ENCODE results near the gene ITGB1BP1.

ITGB1BP1 gene

DNA sequence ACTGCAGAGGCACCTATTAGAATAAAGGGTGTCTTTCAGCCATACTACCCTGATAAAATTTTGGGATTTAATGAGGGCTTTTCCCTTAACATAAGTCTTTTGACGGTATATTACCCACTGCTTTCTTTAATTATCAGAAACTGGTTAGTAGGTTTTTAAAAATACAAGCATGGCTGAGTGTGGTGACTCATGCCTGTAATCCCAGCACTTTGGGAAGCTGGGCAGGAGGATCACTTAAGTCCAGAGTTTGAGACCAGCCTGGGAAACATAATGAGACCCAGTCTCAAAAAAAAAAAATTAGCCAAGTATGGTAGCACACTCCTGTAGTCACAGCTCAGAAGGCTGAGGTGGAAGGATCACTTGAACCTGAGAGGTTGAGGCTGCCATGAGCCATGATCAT lies 16.2 kb upstream of the ITGB1BP1 start:
- Histone ChIP-seq H3K4me1 (peaks cover 0 to 10% (median 5%) of the 10 kb centered on the region in 10 experiments; a peak in 12 of 20 replicates), H3K27me3 (no peaks in the 10 kb centered on the region), H3K36me3 (peaks cover 90 to 100% (median 99%) of the 10 kb centered on the region in 11 experiments), H3K27ac (no peak overlapping the region), H3K9me3 (replicated peaks in 1 of 11) (peaks cover 0 to 6% (median 0%) of the 10 kb centered on the region in 11 experiments; a peak in 1 of 22 replicates), H3K9ac (no peak overlapping the region), H3K4me3 (no peak overlapping the region), H3K4me2 (no peak overlapping the region), H4K20me1 (no peaks in the 10 kb centered on the region)
- TF ChIP-seq Cebpa-rat (IDR thresholded peaks at IDR 0.05), result no peak

DNA sequence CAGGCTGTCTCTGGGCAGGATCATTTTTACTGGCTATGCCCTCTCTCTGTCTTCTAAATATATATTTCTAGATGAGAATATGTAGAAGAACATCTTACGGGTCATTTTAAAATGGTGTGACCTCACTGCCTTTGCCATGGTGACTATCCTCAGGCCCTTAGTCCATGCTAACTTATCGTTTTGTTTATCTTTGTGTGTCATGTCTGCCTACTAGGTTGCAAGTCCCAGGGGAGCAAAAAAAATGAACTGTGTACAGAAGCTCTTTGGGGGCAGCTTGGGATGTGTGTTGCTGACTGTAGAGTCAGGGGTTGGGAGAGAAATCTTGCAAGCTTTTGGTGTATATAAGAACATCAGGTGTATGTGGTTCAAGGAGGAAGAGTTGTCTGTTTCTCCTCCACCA lies 11.2 kb upstream of the ITGB1BP1 start:
- Histone ChIP-seq H3K36me3 (peaks cover 96 to 100% (median 100%) of the 10 kb centered on the region in 11 experiments), H3K4me3 (no peak overlapping the region), H4K20me1 (no peaks in the 10 kb centered on the region), H3K9me3 (replicated peaks in 1 of 11) (peaks cover 0 to 6% (median 0%) of the 10 kb centered on the region in 11 experiments; a peak in 1 of 22 replicates), H3K4me2 (peak overlapping the region in 6 of 11 experiments; percentile 6 to 69 (median 52); a peak in 9 of 22 replicates), H3K9ac (peak overlapping the region in 1 of 11 experiments; percentile 28; a peak in 1 of 22 replicates), H3K27me3 (no peaks in the 10 kb centered on the region), H3K4me1 (peaks cover 3 to 23% (median 17%) of the 10 kb centered on the region in 10 experiments; a peak in 17 of 20 replicates), H3K27ac (no peak overlapping the region)
- no peak for TF ChIP-seq Cebpa-rat (IDR thresholded peaks at IDR 0.05)

DNA sequence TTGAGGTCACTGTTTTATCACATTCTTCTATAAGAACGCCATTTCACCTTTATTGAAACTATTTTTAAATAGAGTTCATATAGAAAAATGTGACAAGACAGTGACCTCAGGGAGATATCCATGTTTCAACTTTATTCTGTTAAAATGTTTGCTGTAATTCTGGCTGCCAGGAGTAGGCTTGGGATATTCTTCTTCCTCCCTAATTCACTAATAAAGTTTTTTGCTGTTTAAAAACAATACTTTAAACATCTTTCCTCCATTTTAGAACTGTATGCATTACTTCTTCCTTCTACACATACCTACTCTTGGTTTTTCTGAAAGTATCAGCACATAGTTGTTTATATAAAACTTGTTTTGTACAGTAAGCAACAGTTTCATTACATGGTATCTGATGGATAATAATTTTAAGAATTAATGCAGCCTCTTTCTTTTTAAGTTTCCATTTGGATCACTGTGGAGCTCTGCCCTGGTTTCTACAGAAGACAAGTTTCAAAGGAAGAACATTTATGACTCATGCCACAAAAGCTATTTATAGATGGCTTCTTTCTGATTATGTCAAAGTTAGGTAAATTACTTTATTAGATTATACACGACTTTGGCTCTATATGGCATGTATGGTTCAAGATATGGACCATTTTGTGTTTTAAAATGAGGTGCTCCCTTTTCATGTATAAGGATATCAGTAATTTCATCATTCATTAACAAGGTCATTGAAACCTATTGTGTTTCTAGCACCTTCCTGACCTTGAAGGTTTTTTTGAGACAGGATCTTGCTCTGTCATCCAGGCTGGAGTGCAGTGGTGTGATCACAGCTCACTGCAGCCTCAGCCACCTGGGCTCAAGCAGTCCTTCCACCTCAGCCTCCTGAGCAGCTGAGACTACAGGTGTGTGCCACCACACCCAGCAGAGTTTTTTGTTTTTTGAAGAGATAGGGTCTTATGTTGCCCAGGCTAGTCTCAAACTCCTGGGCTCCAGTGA lies 7.3 kb upstream of the ITGB1BP1 start:
- TF ChIP-seq Cebpa-rat (IDR thresholded peaks at IDR 0.05), result no peak
- Histone ChIP-seq H3K27me3 (no peaks in the 10 kb centered on the region), H3K9ac (no peak overlapping the region), H3K4me3 (no peak overlapping the region), H4K20me1 (no peaks in the 10 kb centered on the region), H3K27ac (no peak overlapping the region; a peak in 1 of 22 replicates), H3K36me3 (peaks cover 68 to 90% (median 77%) of the 10 kb centered on the region in 11 experiments), H3K9me3 (replicated peaks in 1 of 11) (no peaks in the 10 kb centered on the region), H3K4me2 (peak overlapping the region in 3 of 11 experiments; percentile 13 to 37 (median 13); a peak in 3 of 22 replicates), H3K4me1 (peaks cover 9 to 29% (median 20%) of the 10 kb centered on the region in 10 experiments; a peak in 18 of 20 replicates)

DNA sequence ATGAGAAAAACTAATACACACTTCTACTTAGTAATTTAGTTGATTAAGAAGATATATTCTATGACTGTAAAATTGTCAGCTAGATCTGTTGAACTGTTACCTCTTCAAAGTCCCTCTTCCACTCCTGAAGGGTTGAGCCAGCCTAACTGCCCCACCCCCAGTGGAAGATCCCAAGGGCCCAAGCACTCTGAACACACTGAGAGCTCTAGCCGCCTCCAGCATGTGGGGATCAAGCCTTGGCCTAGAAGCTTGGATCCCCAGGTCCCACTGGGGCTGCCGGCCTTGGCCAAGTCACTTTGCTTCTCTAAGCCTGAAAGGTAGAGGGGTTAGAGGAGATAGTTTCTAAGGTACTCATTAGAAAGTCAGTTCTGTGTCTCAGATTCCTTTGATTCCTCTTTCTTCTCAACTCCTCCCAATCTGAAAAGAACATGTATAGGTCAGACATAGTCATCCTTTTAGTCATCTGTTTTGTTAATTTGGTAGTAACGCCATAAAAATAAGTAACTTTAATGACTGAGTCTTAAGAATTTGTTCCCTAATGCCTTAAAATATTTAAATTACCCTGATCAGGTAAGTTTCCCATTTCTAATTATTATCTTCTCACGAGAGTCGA lies 5.7 kb upstream of the ITGB1BP1 start:
- H3K4me2 ChIP-seq, result no peak overlapping the region
- H4K20me1 ChIP-seq, result no peaks in the 10 kb centered on the region
- no peaks in the 10 kb centered on the region for H3K27me3 ChIP-seq
- H3K27ac ChIP-seq, result no peak overlapping the region
- H3K9ac ChIP-seq, result no peak overlapping the region
- no peak for TF ChIP-seq Cebpa-rat (IDR thresholded peaks at IDR 0.05)
- H3K36me3 ChIP-seq, result peaks cover 53 to 76% (median 62%) of the 10 kb centered on the region in 11 experiments
- H3K9me3 ChIP-seq (replicated peaks in 1 of 11), result no peaks in the 10 kb centered on the region
- no peak overlapping the region for H3K4me3 ChIP-seq
- peaks cover 17 to 34% (median 27%) of the 10 kb centered on the region in 10 experiments for H3K4me1 ChIP-seq

DNA sequence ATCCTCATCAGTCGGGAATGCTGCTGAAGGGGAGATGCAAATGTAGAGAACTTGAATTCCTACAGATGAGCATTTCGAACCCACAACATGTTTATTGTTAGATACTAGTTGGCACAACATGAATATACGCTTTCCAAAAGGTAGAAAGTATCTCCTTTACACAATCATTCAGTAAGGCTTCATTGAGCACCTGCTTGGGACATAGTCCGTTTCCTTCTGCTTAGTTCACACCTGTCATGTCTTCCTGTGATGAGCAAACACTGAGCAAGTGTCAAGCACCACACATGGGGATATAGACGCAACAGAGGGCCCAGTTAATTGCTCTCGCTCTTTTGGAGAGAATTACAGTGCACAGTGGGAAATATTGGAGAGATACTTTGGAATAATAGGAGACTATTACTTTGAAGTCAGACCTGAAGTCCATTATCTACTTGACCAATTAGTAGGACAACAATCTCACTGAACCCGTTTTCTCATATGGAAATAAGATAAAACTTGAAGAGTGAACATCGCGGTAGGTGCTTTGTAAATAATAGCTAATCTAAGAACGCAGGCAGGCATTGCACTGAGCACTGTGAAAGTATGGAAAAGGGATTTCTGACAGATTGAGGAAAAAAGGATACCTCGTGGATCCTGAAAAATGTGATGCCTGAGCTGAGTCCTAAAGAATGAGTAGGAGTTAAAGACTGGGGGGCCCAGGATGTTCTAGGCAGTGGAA lies 1.3 kb upstream of the ITGB1BP1 start:
- H3K27ac ChIP-seq, result peak overlapping the region; percentile 87 to 96 (median 92); a peak in 21 of 22 replicates
- H3K27me3 ChIP-seq, result no peaks in the 10 kb centered on the region
- no peaks in the 10 kb centered on the region for H3K9me3 ChIP-seq (replicated peaks in 1 of 11)
- H3K36me3 ChIP-seq, result peaks cover 11 to 37% (median 20%) of the 10 kb centered on the region in 11 experiments
- peak overlapping the region; percentile 91 to 98 (median 94) for H3K9ac ChIP-seq
- peak overlapping the region; percentile 88 to 97 (median 94) for H3K4me2 ChIP-seq
- H3K4me1 ChIP-seq, result peaks cover 41 to 50% (median 46%) of the 10 kb centered on the region in 10 experiments
- H3K4me3 ChIP-seq, result peak overlapping the region; percentile 80 to 100 (median 88)
- H4K20me1 ChIP-seq, result peaks cover 0 to 33% (median 24%) of the 10 kb centered on the region in 11 experiments; a peak in 17 of 22 replicates
- TF ChIP-seq Cebpa-rat (IDR thresholded peaks at IDR 0.05), result no peak

DNA sequence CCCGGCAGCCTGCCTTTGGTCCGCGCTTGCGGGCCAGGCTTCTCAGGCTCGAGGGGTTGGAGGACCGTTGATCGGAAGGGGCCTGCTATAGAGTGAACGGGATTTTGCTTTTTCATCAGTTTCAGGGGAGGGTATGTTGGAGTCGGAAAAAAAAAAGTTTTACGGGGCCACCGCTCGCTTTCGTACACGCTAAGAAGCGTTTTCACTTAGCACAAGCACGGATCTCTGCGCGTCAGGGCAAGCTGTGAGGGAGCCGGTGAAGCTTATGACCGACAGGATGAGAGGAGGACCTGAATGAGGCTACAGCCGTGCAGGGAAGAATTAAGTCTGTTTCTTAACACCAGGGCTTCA lies 569 bp upstream of the ITGB1BP1 start:
- Histone ChIP-seq H3K36me3 (peaks cover 5 to 34% (median 14%) of the 10 kb centered on the region in 11 experiments), H3K4me2 (peak overlapping the region; percentile 88 to 97 (median 94)), H3K27me3 (no peaks in the 10 kb centered on the region), H3K4me1 (peaks cover 41 to 54% (median 48%) of the 10 kb centered on the region in 10 experiments), H3K9ac (peak overlapping the region; percentile 91 to 98 (median 94)), H3K9me3 (replicated peaks in 1 of 11) (no peaks in the 10 kb centered on the region), H4K20me1 (peaks cover 0 to 38% (median 31%) of the 10 kb centered on the region in 11 experiments; a peak in 17 of 22 replicates), H3K4me3 (peak overlapping the region; percentile 80 to 100 (median 88)), H3K27ac (peak overlapping the region; percentile 87 to 96 (median 92))
- no peak for TF ChIP-seq Cebpa-rat (IDR thresholded peaks at IDR 0.05)

DNA sequence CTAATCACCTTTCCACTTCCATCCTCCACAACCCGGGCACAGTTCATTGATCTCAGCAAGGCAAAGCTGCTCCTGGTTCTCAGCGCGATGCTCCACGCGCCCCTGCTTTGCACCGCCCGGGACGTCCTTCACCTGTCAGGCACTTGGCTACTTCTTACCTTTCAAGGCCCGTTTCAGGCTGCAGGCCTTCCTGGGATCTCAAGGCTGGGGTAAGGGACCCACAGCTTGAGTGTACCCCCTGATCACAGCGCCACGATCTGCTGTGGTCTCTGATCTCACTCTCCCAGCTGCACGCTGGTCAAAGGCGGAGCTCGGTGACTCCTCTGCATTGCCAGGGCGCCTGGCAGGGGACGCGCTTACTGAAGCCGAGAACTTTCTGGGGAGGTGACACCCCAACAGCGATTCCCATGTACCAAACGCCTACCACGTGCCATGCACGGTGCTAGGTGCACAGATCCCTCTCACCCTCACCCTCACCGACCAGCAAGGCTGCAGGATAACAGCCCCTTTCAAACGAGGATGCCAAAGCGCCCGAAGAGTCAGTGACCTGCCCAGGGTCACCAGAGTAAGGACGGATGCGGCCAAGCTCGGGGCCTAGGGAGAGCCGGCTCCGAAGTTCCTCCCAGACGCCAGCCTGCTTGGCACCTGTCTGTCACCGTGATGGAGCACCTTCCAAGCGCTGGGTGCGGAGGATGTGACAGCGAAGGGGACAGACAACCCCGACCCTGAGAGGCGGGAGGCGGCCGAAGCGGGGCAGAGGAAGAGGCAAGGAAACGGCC lies 818 bp downstream of the ITGB1BP1 start:
- Histone ChIP-seq H3K9me3 (replicated peaks in 1 of 11) (no peaks in the 10 kb centered on the region), H3K4me2 (peak overlapping the region; percentile 94 to 99 (median 97)), H3K36me3 (peaks cover 9 to 42% (median 19%) of the 10 kb centered on the region in 11 experiments), H3K27ac (peak overlapping the region; percentile 87 to 96 (median 92)), H3K4me1 (peaks cover 41 to 61% (median 48%) of the 10 kb centered on the region in 10 experiments), H3K27me3 (no peaks in the 10 kb centered on the region), H3K9ac (peak overlapping the region; percentile 91 to 98 (median 94)), H3K4me3 (peak overlapping the region; percentile 80 to 100 (median 88)), H4K20me1 (peaks cover 0 to 49% (median 33%) of the 10 kb centered on the region in 11 experiments; a peak in 17 of 22 replicates)
- TF ChIP-seq Cebpa-rat (IDR thresholded peaks at IDR 0.05), result no peak

DNA sequence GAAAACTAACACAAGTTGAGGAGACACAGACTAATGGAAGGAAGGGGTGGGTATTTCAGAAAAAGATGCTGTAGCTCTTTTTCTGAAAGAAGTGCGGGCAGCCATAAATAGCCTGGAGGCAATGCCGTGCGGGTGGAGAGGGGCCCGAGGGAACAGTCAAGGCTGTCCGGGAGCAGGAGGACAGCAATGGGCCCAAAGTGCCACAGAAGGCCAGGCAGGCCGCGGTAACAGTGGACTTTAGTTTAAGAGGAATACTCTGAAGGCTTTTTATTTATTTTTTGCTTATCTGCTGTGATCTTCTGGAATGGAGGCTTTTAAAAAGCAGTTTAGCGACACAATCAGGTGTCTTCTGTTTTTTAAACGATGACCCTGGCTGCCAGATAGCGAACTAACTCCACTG lies 2.8 kb downstream of the ITGB1BP1 start:
- H3K27me3 ChIP-seq, result no peaks in the 10 kb centered on the region
- H3K4me1 ChIP-seq, result peaks cover 38 to 73% (median 49%) of the 10 kb centered on the region in 10 experiments
- peak overlapping the region; percentile 20 to 99 (median 96); a peak in 19 of 22 replicates for H3K4me2 ChIP-seq
- peak overlapping the region in 9 of 11 experiments; percentile 1 to 62 (median 31); a peak in 7 of 22 replicates for H3K9ac ChIP-seq
- TF ChIP-seq Cebpa-rat (IDR thresholded peaks at IDR 0.05), result no peak
- peaks cover 20 to 52% (median 35%) of the 10 kb centered on the region in 11 experiments for H3K36me3 ChIP-seq
- H3K4me3 ChIP-seq, result no peak overlapping the region
- peaks cover 12 to 60% (median 43%) of the 10 kb centered on the region in 11 experiments; a peak in 18 of 22 replicates for H4K20me1 ChIP-seq
- no peaks in the 10 kb centered on the region for H3K9me3 ChIP-seq (replicated peaks in 1 of 11)
- H3K27ac ChIP-seq, result no peak overlapping the region

Measured in BLaER1 treated with 17β-estradiol and CSF1 and Interleukin-3, amounts not matched to agents 10 nM and 100 nM (cell line).